ENCODE measurements around the gene SDK1. TPM values are rescaled to one million over a fixed set of nuclear protein-coding genes. Genes with fewer than 3 reads are reported as not detected.
A peak's percentile ranks its signal among the peaks of the same experiment; 100 is the strongest.

SDK1 gene
- total and polyA plus RNA-seq, 2 experiments from 2014 or later = 2.1 to 10.0 TPM

GRCh38 chr7:3861941-3862340 is 560.9 kb downstream of the SDK1 start:
- 0 out of 2 replicates have a peak overlapping the region, but pooled peaks have one; percentile 7 for H3K4me2 ChIP-seq

More at GRCh38 chr7:3861941-3862340, 560.9 kb downstream of the SDK1 start:
- no peaks in the 10 kb centered on the region for H3K27me3 ChIP-seq (ENCODE audit: insufficient read depth)
- Mint-ChIP-seq H3K4me3 (no peak overlapping the region), H3K36me3 (ENCODE audit: low read depth) (peaks cover 3% of the 10 kb centered on the region; the same call in 1 of the 3 replicates), H3K27me3 (ENCODE audit: insufficient read depth, low read depth, poor library complexity) (no peaks in the 10 kb centered on the region), H3K27ac (peak overlapping the region; percentile 45), H3K4me1 (peaks cover 21% of the 10 kb centered on the region), H3K9me3 (no peaks in the 10 kb centered on the region; the same call in 1 of the 3 replicates)
- DNase-seq (ENCODE audit: low spot score) = peak; percentile 33
- H3K9me2 ChIP-seq (ENCODE audit: insufficient read depth) = peaks cover 4% of the 10 kb centered on the region; the same call in 1 of the 2 replicates
- H2AFZ ChIP-seq = no peak overlapping the region
- peak; percentile 66 for ATAC-seq
- no peaks in the 10 kb centered on the region for H3K36me3 ChIP-seq (ENCODE audit: insufficient read depth)
- H3K79me2 ChIP-seq (replicated peaks; ENCODE audit: insufficient read depth) = no peaks in the 10 kb centered on the region
- H3K4me1 ChIP-seq (ENCODE audit: insufficient read depth) = peaks cover 16% of the 10 kb centered on the region
- TF ChIP-seq JUNB (IDR thresholded peaks at IDR 0.05; ENCODE audit: unreplicated experiment) (no peak), ZNF331 (CRISPR knock-in tag; IDR thresholded peaks at IDR 0.05; ENCODE audit: low read depth) (no peak), ZNF114 (CRISPR knock-in tag; IDR thresholded peaks at IDR 0.05) (no peak), EZH2 (IDR thresholded peaks at IDR 0.05; ENCODE audit: low read depth, unreplicated experiment) (no peak), EZH2phosphoT487 (IDR thresholded peaks at IDR 0.05; ENCODE audit: unreplicated experiment) (no peak), STAT1 (IDR thresholded peaks at IDR 0.05; ENCODE audit: unreplicated experiment) (no peak), CTCF (conservative IDR thresholded peaks at IDR 0.05; ENCODE audit: low read depth in 2 of 2) (no peak), POLR2AphosphoS5 (IDR thresholded peaks at IDR 0.05; ENCODE audit: low read depth) (no peak), CREB1 (CRISPR knock-in tag; IDR thresholded peaks at IDR 0.05; ENCODE audit: low read depth) (no peak), NANOG (IDR thresholded peaks at IDR 0.05; ENCODE audit: borderline replicate concordance) (no peak)
- TF ChIP-seq, protein P1, sequence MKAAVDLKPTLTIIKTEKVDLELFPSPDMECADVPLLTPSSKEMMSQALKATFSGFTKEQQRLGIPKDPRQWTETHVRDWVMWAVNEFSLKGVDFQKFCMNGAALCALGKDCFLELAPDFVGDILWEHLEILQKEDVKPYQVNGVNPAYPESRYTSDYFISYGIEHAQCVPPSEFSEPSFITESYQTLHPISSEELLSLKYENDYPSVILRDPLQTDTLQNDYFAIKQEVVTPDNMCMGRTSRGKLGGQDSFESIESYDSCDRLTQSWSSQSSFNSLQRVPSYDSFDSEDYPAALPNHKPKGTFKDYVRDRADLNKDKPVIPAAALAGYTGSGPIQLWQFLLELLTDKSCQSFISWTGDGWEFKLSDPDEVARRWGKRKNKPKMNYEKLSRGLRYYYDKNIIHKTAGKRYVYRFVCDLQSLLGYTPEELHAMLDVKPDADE (IDR thresholded peaks at IDR 0.05) = no peak
- TF ChIP-seq, protein P2, sequence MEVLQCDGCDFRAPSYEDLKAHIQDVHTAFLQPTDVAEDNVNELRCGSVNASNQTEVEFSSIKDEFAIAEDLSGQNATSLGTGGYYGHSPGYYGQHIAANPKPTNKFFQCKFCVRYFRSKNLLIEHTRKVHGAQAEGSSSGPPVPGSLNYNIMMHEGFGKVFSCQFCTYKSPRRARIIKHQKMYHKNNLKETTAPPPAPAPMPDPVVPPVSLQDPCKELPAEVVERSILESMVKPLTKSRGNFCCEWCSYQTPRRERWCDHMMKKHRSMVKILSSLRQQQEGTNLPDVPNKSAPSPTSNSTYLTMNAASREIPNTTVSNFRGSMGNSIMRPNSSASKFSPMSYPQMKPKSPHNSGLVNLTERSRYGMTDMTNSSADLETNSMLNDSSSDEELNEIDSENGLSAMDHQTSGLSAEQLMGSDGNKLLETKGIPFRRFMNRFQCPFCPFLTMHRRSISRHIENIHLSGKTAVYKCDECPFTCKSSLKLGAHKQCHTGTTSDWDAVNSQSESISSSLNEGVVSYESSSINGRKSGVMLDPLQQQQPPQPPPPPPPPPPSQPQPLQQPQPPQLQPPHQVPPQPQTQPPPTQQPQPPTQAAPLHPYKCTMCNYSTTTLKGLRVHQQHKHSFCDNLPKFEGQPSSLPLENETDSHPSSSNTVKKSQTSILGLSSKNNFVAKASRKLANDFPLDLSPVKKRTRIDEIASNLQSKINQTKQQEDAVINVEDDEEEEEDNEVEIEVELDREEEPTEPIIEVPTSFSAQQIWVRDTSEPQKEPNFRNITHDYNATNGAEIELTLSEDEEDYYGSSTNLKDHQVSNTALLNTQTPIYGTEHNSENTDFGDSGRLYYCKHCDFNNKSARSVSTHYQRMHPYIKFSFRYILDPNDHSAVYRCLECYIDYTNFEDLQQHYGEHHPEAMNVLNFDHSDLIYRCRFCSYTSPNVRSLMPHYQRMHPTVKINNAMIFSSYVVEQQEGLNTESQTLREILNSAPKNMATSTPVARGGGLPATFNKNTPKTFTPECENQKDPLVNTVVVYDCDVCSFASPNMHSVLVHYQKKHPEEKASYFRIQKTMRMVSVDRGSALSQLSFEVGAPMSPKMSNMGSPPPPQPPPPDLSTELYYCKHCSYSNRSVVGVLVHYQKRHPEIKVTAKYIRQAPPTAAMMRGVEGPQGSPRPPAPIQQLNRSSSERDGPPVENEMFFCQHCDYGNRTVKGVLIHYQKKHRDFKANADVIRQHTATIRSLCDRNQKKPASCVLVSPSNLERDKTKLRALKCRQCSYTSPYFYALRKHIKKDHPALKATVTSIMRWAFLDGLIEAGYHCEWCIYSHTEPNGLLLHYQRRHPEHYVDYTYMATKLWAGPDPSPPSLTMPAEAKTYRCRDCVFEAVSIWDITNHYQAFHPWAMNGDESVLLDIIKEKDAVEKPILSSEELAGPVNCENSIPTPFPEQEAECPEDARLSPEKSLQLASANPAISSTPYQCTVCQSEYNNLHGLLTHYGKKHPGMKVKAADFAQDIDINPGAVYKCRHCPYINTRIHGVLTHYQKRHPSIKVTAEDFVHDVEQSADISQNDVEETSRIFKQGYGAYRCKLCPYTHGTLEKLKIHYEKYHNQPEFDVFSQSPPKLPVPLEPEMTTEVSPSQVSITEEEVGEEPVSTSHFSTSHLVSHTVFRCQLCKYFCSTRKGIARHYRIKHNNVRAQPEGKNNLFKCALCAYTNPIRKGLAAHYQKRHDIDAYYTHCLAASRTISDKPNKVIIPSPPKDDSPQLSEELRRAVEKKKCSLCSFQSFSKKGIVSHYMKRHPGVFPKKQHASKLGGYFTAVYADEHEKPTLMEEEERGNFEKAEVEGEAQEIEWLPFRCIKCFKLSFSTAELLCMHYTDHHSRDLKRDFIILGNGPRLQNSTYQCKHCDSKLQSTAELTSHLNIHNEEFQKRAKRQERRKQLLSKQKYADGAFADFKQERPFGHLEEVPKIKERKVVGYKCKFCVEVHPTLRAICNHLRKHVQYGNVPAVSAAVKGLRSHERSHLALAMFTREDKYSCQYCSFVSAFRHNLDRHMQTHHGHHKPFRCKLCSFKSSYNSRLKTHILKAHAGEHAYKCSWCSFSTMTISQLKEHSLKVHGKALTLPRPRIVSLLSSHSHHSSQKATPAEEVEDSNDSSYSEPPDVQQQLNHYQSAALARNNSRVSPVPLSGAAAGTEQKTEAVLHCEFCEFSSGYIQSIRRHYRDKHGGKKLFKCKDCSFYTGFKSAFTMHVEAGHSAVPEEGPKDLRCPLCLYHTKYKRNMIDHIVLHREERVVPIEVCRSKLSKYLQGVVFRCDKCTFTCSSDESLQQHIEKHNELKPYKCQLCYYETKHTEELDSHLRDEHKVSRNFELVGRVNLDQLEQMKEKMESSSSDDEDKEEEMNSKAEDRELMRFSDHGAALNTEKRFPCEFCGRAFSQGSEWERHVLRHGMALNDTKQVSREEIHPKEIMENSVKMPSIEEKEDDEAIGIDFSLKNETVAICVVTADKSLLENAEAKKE (CRISPR knock-in tag; IDR thresholded peaks at IDR 0.05) = no peak
- TF ChIP-seq, protein P3, sequence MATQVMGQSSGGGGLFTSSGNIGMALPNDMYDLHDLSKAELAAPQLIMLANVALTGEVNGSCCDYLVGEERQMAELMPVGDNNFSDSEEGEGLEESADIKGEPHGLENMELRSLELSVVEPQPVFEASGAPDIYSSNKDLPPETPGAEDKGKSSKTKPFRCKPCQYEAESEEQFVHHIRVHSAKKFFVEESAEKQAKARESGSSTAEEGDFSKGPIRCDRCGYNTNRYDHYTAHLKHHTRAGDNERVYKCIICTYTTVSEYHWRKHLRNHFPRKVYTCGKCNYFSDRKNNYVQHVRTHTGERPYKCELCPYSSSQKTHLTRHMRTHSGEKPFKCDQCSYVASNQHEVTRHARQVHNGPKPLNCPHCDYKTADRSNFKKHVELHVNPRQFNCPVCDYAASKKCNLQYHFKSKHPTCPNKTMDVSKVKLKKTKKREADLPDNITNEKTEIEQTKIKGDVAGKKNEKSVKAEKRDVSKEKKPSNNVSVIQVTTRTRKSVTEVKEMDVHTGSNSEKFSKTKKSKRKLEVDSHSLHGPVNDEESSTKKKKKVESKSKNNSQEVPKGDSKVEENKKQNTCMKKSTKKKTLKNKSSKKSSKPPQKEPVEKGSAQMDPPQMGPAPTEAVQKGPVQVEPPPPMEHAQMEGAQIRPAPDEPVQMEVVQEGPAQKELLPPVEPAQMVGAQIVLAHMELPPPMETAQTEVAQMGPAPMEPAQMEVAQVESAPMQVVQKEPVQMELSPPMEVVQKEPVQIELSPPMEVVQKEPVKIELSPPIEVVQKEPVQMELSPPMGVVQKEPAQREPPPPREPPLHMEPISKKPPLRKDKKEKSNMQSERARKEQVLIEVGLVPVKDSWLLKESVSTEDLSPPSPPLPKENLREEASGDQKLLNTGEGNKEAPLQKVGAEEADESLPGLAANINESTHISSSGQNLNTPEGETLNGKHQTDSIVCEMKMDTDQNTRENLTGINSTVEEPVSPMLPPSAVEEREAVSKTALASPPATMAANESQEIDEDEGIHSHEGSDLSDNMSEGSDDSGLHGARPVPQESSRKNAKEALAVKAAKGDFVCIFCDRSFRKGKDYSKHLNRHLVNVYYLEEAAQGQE (IDR thresholded peaks at IDR 0.05; ENCODE audit: unreplicated experiment) = no peak
- no peaks in the 10 kb centered on the region for H4K20me1 ChIP-seq (replicated peaks; ENCODE audit: insufficient read depth)
- no peaks in the 10 kb centered on the region for H3F3A ChIP-seq (replicated peaks; ENCODE audit: low read depth)
- 0 out of 2 replicates have a peak overlapping the region, but pooled peaks have one; percentile 11 for H3K27ac ChIP-seq (ENCODE audit: low read depth)
- no peak overlapping the region for H3K4me3 ChIP-seq

All from GM23338 (cell line).